Neural cell (in vitro differentiated cells): ENCODE data around the gene MRPL52.
A peak's percentile ranks its signal among the peaks of the same experiment; 100 is the strongest.

Experiments used
- CTCF ChIP-seq: fragments of 450-650 bp; IDR thresholded peaks from 2 replicates; pipeline ENCODE4 v1.5.1; 2014; ENCODE audit warnings: antibody characterized with exemption, mild to moderate bottlenecking, moderate library complexity; ENCODE audit not compliant: poor library complexity, severe bottlenecking
- EP300 ChIP-seq: fragments of 450-650 bp; conservative IDR thresholded peaks from 2 replicates; pipeline ENCODE4 v1.6.1; 2014; ENCODE audit warnings: antibody characterized with exemption, mild to moderate bottlenecking, moderate library complexity; ENCODE audit not compliant: poor library complexity, severe bottlenecking
- EZH2 ChIP-seq: fragments of 200-600, 300-800 bp; shearing (Covaris generic), sonication (generic); IDR thresholded peaks from 2 replicates; pipeline ENCODE4 v1.6.1; 2014; ENCODE audit warnings: antibody characterized with exemption, low read length, borderline replicate concordance, mild to moderate bottlenecking; ENCODE audit not compliant: insufficient read depth, poor library complexity, severe bottlenecking
- MXI1 ChIP-seq: fragments of 450-650 bp; conservative IDR thresholded peaks from 2 replicates; pipeline ENCODE4 v1.6.1; 2014; ENCODE audit warnings: antibody characterized with exemption, mild to moderate bottlenecking; ENCODE audit not compliant: poor library complexity, severe bottlenecking
- POLR2AphosphoS5 ChIP-seq: IDR thresholded peaks from 2 replicates; pipeline ENCODE4 v1.6.1; 2012
- REST ChIP-seq: IDR thresholded peaks from 2 replicates; pipeline ENCODE4 v1.6.1; 2012; ENCODE audit warnings: borderline replicate concordance
- TAF1 ChIP-seq: IDR thresholded peaks from 2 replicates; pipeline ENCODE4 v1.6.1; 2012; ENCODE audit warnings: low read depth

GRCh38 chr14:22836301-22837113, 6.8 kb downstream of the MRPL52 start, which contains the start of gene MMP14:
- TF ChIP-seq CTCF = peak; percentile 25
- no peak for TF ChIP-seq POLR2AphosphoS5
- TF ChIP-seq EZH2 = no peak
- no peak for TF ChIP-seq TAF1
- no peak for TF ChIP-seq REST
- TF ChIP-seq EP300 = no peak
- no peak for TF ChIP-seq MXI1
